T follicular helper cell (primary cell): ENCODE results near the gene ELF1.
"Not testable (repeated sequence)": the region's sequence is repeated elsewhere in the genome, so short reads cannot be mapped to it uniquely, and the experiment has no call there.

Source experiments
- DNase-seq: peaks from one replicate; pipeline ENCODE4 v3.0.0-alpha.2; 2020; ENCODE audit warnings: low read depth

The ELF1 gene

DNA sequence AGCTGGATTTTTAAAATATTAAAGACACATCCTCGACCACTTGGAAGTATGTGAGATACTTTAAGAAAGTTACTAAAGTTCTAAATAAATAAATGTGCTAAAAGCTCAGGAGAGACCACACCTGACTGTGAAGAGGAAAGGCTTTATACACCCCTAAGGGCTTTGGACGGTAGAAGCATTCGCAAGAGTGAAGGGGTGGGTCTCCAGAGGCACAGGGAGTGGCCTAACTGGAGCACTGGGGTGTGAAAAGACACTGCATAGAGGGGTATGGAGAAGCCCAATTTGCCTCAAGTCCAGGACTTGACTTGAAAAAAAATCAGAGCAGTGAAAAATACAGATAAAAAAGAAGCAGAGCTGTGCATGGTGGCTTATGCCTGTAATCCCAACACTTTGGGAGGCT is 125.5 kb downstream of the ELF1 start:
- not testable (repeated sequence) for DNase-seq

DNA sequence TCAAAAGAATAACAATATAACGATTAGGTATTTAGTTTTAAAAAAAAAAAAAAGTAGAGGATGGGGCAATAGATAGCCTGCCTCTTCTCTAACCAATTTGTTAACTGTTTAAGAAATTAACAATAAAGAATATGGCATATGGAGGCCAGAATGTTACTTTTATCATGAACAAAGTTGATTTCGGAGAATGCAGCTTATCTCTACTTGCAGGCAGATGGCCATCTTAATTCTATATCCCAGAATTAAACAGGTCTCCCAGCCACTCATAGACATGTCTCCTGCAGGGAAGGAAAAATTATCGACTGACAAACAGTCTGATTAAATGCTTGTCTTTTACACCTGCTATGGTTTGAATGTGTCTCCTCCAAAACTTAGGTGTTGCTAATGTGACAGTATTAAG is 133.1 kb downstream of the ELF1 start:
- DNase-seq, result no peak

- not testable (repeated sequence) for DNase-seq
Measured at GRCh38 chr13:40884175-40884574, 134.9 kb downstream of the ELF1 start.
